HCT116 (cell line): ENCODE measurements around the gene TMEM212. TPM values are rescaled to one million over a fixed set of nuclear protein-coding genes. Genes with fewer than 3 reads are reported as not detected.

ENCODE experiments used
- ATAC-seq: fragments of 200-7000 bp; cut with Tn5 transposase; 2 replicates; pipeline ENCODE4 v1.9.1; 2020; ENCODE audit warnings: mild to moderate bottlenecking, moderate library complexity
- BruUV-seq: library from RNA; stranded (reverse); fragments of 400-500 nt; replicated peaks from 2 replicates; lab custom pipeline; 2021; lab: Mats Ljungman, UMichigan
- CTCF ChIA-PET: fragments of 300-600 bp; sonication (Branson Sonifier 250); formaldehyde crosslinking; loops from one replicate; lab custom pipeline; 2021; ENCODE audit warnings: antibody characterized with exemption; lab: Charles Lee
- POLR2A ChIA-PET: fragments of 300-600, 350-600 bp; sonication (Branson Sonifier 250); formaldehyde crosslinking; loops from one replicate; lab custom pipeline; 2021; ENCODE audit warnings: antibody characterized with exemption; lab: Charles Lee
- RAD21 ChIA-PET, 2 experiments: fragments of 300-600 bp; sonication (Branson Sonifier 250); formaldehyde crosslinking; loops; one replicate each; lab custom pipeline; 2023; ENCODE audit warnings: low total read pairs in 2 of 2; ENCODE audit not compliant: uncharacterized antibody in 2 of 2, unreplicated experiment in 2 of 2, low non-redundant PET in 1 of 2; lab: Charles Lee
- DNase-seq: peaks from one replicate; pipeline ENCODE4 v3.0.0-alpha.2; 2010; ENCODE audit warnings: low read depth, low spot score
- H2AFZ ChIP-seq: fragments of 200-600 bp; shearing (Covaris generic), sonication (generic); 2 replicates; pipeline ENCODE4 v1.6.1; 2017; ENCODE audit warnings: low read depth, mixed run types, mixed read lengths, antibody characterized with exemption, low read length; ENCODE audit not compliant: poor library complexity, severe bottlenecking
- H3K27ac ChIP-seq: 2 replicates; pipeline ENCODE4 v1.5.1; 2012; ENCODE audit warnings: low read depth, low read length
- H3K27me3 ChIP-seq: fragments of 200-600 bp; sonication (generic); 2 replicates; pipeline ENCODE4 v1.6.1; 2016; ENCODE audit warnings: mixed run types, low read length, mixed read lengths; ENCODE audit not compliant: insufficient read depth
- H3K36me3 ChIP-seq, 2 experiments: fragments of 200-500 bp in 1 of 2; fragments of 200-600 bp in 1 of 2; sonication (Bioruptor generic) in 1 of 2; sonication (generic) in 1 of 2; 2 replicates each; pipeline versions ENCODE4 v1.5.1 to v1.6.1; 2014 to 2016; ENCODE audit warnings: low read length in 2 of 2, inconsistent platforms in 1 of 2, mixed read lengths in 1 of 2, mixed run types in 1 of 2; ENCODE audit not compliant: insufficient read depth in 2 of 2, control insufficient read depth in 1 of 2
- H3K4me1 ChIP-seq, 2 experiments: fragments of 200-600 bp in 1 of 2; sonication (generic) in 1 of 2; 2 replicates each; pipeline versions ENCODE4 v1.5.1 to v1.6.1; 2012 to 2017; ENCODE audit warnings: low read length in 2 of 2, inconsistent platforms in 1 of 2, mild to moderate bottlenecking in 1 of 2, mixed read lengths in 1 of 2, mixed run types in 1 of 2, moderate library complexity in 1 of 2; ENCODE audit not compliant: insufficient read depth in 2 of 2, control insufficient read depth in 1 of 2
- H3K4me2 ChIP-seq: fragments of 200-600 bp; sonication (generic); 2 replicates; pipeline ENCODE4 v1.6.1; 2017; ENCODE audit warnings: mixed run types, low read length, mixed read lengths
- H3K4me3 ChIP-seq, 2 experiments: fragments of 200-600 bp in 1 of 2; sonication (generic) in 1 of 2; replicated peaks in 1 of 2; 2 replicates each; pipeline ENCODE4 v1.5.1; 2011 to 2016; ENCODE audit warnings: low read length in 2 of 2, control low read depth in 1 of 2, low read depth in 1 of 2, mild to moderate bottlenecking in 1 of 2, mixed read lengths in 1 of 2, mixed run types in 1 of 2
- H3K79me2 ChIP-seq: fragments of 200-600 bp; sonication (generic); 2 replicates; pipeline ENCODE4 v1.6.1; 2017; ENCODE audit warnings: mild to moderate bottlenecking, mixed run types, low read length, moderate library complexity, mixed read lengths; ENCODE audit not compliant: insufficient read depth
- H3K9ac ChIP-seq: fragments of 200-600 bp; sonication (generic); 2 replicates; pipeline ENCODE4 v1.6.1; 2016; ENCODE audit warnings: low read length, mixed read lengths
- H3K9me2 ChIP-seq: fragments of 200-600 bp; sonication (generic), shearing (Covaris generic); 2 replicates; pipeline ENCODE4 v1.6.1; 2017; ENCODE audit warnings: mixed run types, mild to moderate bottlenecking, moderate library complexity; ENCODE audit not compliant: insufficient read depth
- H3K9me3 ChIP-seq, 2 experiments: fragments of 200-500 bp in 1 of 2; fragments of 200-600 bp in 1 of 2; sonication (Bioruptor generic) in 1 of 2; sonication (generic) in 1 of 2; 2 replicates each; pipeline ENCODE4 v1.6.1; 2014 to 2017; ENCODE audit warnings: low read length in 2 of 2, mixed read lengths in 2 of 2, inconsistent platforms in 1 of 2, low read depth in 1 of 2, mild to moderate bottlenecking in 1 of 2, mixed run types in 1 of 2, moderate library complexity in 1 of 2; ENCODE audit not compliant: control insufficient read depth in 1 of 2, insufficient read depth in 1 of 2
- H4K20me1 ChIP-seq: fragments of 200-600 bp; sonication (generic), shearing (Covaris generic); 2 replicates; pipeline ENCODE4 v1.6.1; 2017; ENCODE audit warnings: mixed run types, mild to moderate bottlenecking, moderate library complexity; ENCODE audit not compliant: insufficient read depth
- CBX3 ChIP-seq: IDR thresholded peaks from 2 replicates; pipeline ENCODE4 v1.6.1; 2012; ENCODE audit warnings: low read depth
- CTCF ChIP-seq, 3 experiments: fragments of 200-600 bp in 1 of 3; sonication (generic) in 1 of 3; IDR thresholded peaks in 2 of 3; conservative IDR thresholded peaks in 1 of 3; 2 replicates each; pipeline ENCODE4 v1.5.1; 2012 to 2017; ENCODE audit warnings: low read depth in 2 of 3, low read length in 2 of 3, antibody characterized with exemption in 1 of 3, borderline replicate concordance in 1 of 3, control low read depth in 1 of 3, mild to moderate bottlenecking in 1 of 3, mixed read lengths in 1 of 3, mixed run types in 1 of 3, moderate library complexity in 1 of 3; ENCODE audit not compliant: insufficient read depth in 1 of 3
- EGR1 ChIP-seq: IDR thresholded peaks from 2 replicates; pipeline ENCODE4 v1.6.1; 2012; ENCODE audit warnings: low read depth
- ELF1 ChIP-seq: IDR thresholded peaks from 2 replicates; pipeline ENCODE4 v1.6.1; 2012; ENCODE audit warnings: low read depth, borderline replicate concordance
- EZH2 ChIP-seq: fragments of 200-600 bp; sonication (generic); IDR thresholded peaks from 2 replicates; pipeline ENCODE4 v1.6.1; 2017; ENCODE audit warnings: antibody characterized with exemption, mixed run types
- EZH2phosphoT487 ChIP-seq: fragments of 200-600 bp; IDR thresholded peaks from 2 replicates; pipeline ENCODE4 v1.6.1; 2018; ENCODE audit warnings: antibody characterized with exemption, borderline replicate concordance
- MAX ChIP-seq: IDR thresholded peaks from 2 replicates; pipeline ENCODE4 v1.6.1; 2012
- POLR2AphosphoS5 ChIP-seq: IDR thresholded peaks from 2 replicates; pipeline ENCODE4 v1.6.1; 2011; ENCODE audit warnings: mild to moderate bottlenecking, low read depth, low read length, moderate library complexity
- SIN3A ChIP-seq: IDR thresholded peaks from 2 replicates; pipeline ENCODE4 v1.6.1; 2012; ENCODE audit warnings: low read depth
- SP1 ChIP-seq: IDR thresholded peaks from 2 replicates; pipeline ENCODE4 v1.6.1; 2012; ENCODE audit warnings: low read depth
- TCF7L2 ChIP-seq: IDR thresholded peaks from 2 replicates; pipeline ENCODE4 v1.7.0; 2011; ENCODE audit warnings: borderline replicate concordance, inconsistent platforms; ENCODE audit not compliant: insufficient read depth, insufficient read length; ENCODE audit errors: extremely low read depth
- YY1 ChIP-seq: IDR thresholded peaks from 2 replicates; pipeline ENCODE4 v1.6.1; 2011; ENCODE audit warnings: low read length, low read depth, moderate library complexity, mild to moderate bottlenecking; ENCODE audit not compliant: insufficient replicate concordance; ENCODE audit errors: extremely low read depth
- ZBTB33 ChIP-seq: IDR thresholded peaks from 2 replicates; pipeline ENCODE4 v1.6.1; 2011; ENCODE audit warnings: mild to moderate bottlenecking, low read length, moderate library complexity; ENCODE audit not compliant: insufficient replicate concordance; ENCODE audit errors: extremely low read depth
- ZFX ChIP-seq: fragments of 450-650 bp; IDR thresholded peaks from 2 replicates; pipeline ENCODE4 v1.6.1; 2017
- ZNF274 ChIP-seq: fragments of 200-500 bp; sonication (Bioruptor generic); IDR thresholded peaks from 2 replicates; pipeline ENCODE4 v1.6.1; 2014; ENCODE audit warnings: mild to moderate bottlenecking, low read depth, low read length, inconsistent platforms
- intact Hi-C: fragments of 100-400 bp; cut with micrococcal nuclease; formaldehyde crosslinking; loops from 2 replicates; pipeline ENCODE4 v1.10.0; 2022
- total RNA-seq: library from RNA; stranded (reverse); gene quantifications from one replicate; pipeline ENCODE4 v1.2.1, GENCODE V29; 2021; ENCODE audit not compliant: unreplicated experiment

The TMEM212 gene
- total RNA-seq, 1 experiment from 2014 or later, result not detected

GRCh38 chr3:171863920-171864319, 20.8 kb downstream of the TMEM212 start:
- ChIA-PET CTCF (no interaction called here), POLR2A (no interaction called here)
- intact Hi-C loops, result no loop called here

More at GRCh38 chr3:171863920-171864319, 20.8 kb downstream of the TMEM212 start:
- Histone ChIP-seq H3K27ac (no peak overlapping the region), H3K9me2 (no peaks in the 10 kb centered on the region), H4K20me1 (no peaks in the 10 kb centered on the region), H3K4me1 (no peaks in the 10 kb centered on the region), H3K27me3 (no peaks in the 10 kb centered on the region), H3K36me3 (no peaks in the 10 kb centered on the region), H3K4me3 (no peak overlapping the region), H3K9ac (no peak overlapping the region), H3K9me3 (no peaks in the 10 kb centered on the region), H2AFZ (no peak overlapping the region), H3K79me2 (no peaks in the 10 kb centered on the region), H3K4me2 (no peak overlapping the region)
- ATAC-seq (no peak), DNase-seq (no peak)
- BruUV-seq, result no TSS peak
- RAD21 ChIA-PET, result no interaction called here
- TF ChIP-seq YY1 (no peak), EZH2phosphoT487 (no peak), ZBTB33 (no peak), POLR2AphosphoS5 (no peak), MAX (no peak), ELF1 (no peak), CTCF (IDR thresholded peaks at IDR 0.05 in 2 of 3, conservative IDR thresholded peaks at IDR 0.05 in 1 of 3; ENCODE audit: borderline replicate concordance in 1 of 3, insufficient read depth in 1 of 3, low read depth in 2 of 3, low read length in 2 of 3) (no peak), CBX3 (no peak), SIN3A (no peak), ZFX (no peak), TCF7L2 (no peak), ZNF274 (no peak), EZH2 (no peak), EGR1 (no peak), SP1 (no peak)
